IMR-90 (cell line): ENCODE data around the gene CLHC1. TPM values are rescaled to one million over a fixed set of nuclear protein-coding genes. Genes with fewer than 3 reads are reported as not detected.

Experiments
- ATAC-seq: fragments of 200-7000 bp; cut with Tn5 transposase; 2 replicates; pipeline ENCODE4 v1.9.1; 2020; ENCODE audit warnings: low read depth, mild to moderate bottlenecking, moderate library complexity
- BruUV-seq: library from RNA; stranded (reverse); fragments of 400-500 nt; replicated peaks from 2 replicates; lab custom pipeline; 2021; lab: Mats Ljungman, UMichigan
- CTCF ChIA-PET: fragments of 300-600 bp; formaldehyde crosslinking; extraction: SDS; loops from one replicate; lab custom pipeline; 2021; ENCODE audit warnings: antibody characterized with exemption; lab: Yijun Ruan, JAX
- POLR2A ChIA-PET: fragments of 300-600 bp; sonication (Branson Sonifier 250); formaldehyde crosslinking; loops from one replicate; lab custom pipeline; 2022; ENCODE audit warnings: antibody characterized with exemption; ENCODE audit not compliant: unreplicated experiment; lab: Charles Lee
- DNase-seq: peaks from one replicate; pipeline ENCODE4 v3.0.0; 2013
- H2AFZ ChIP-seq: replicated peaks from 2 replicates; pipeline ENCODE3; 2013; ENCODE audit warnings: low read length, mild to moderate bottlenecking; ENCODE audit not compliant: poor library complexity
- H2AK5ac ChIP-seq: 2 replicates; pipeline ENCODE4 v1.6.1; 2013; ENCODE audit warnings: low read depth, low read length, inconsistent platforms
- H2AK9ac ChIP-seq: replicated peaks from 2 replicates; pipeline ENCODE3; 2013; ENCODE audit warnings: mild to moderate bottlenecking, low read depth, low read length, moderate library complexity; ENCODE audit not compliant: poor library complexity
- H2BK120ac ChIP-seq: 2 replicates; pipeline ENCODE4 v1.6.1; 2013; ENCODE audit warnings: low read depth, low read length, inconsistent platforms
- H2BK15ac ChIP-seq: 3 replicates; pipeline ENCODE4 v1.6.1; 2013; ENCODE audit warnings: low read depth, low read length, inconsistent platforms
- H2BK20ac ChIP-seq: 2 replicates; pipeline ENCODE4 v1.6.1; 2013; ENCODE audit warnings: low read depth, mild to moderate bottlenecking, inconsistent platforms, low read length, moderate library complexity
- H2BK5ac ChIP-seq: 2 replicates; pipeline ENCODE4 v1.6.1; 2013; ENCODE audit warnings: mild to moderate bottlenecking, low read depth, low read length, inconsistent platforms; ENCODE audit not compliant: poor library complexity, severe bottlenecking
- H3K14ac ChIP-seq: replicated peaks from 2 replicates; pipeline ENCODE4 v1.6.1; 2013; ENCODE audit warnings: low read depth, low read length, inconsistent platforms
- H3K18ac ChIP-seq: 2 replicates; pipeline ENCODE4 v1.6.1; 2013; ENCODE audit warnings: low read depth, low read length, control low read depth
- H3K23ac ChIP-seq: 2 replicates; pipeline ENCODE4 v1.6.1; 2013; ENCODE audit warnings: low read depth, low read length, inconsistent platforms
- H3K27ac ChIP-seq: 2 replicates; pipeline ENCODE4 v1.5.1; 2013; ENCODE audit warnings: mild to moderate bottlenecking, control low read depth, low read length; ENCODE audit not compliant: insufficient read depth
- H3K27me3 ChIP-seq: 2 replicates; pipeline ENCODE4 v1.6.1; 2013; ENCODE audit warnings: low read length; ENCODE audit not compliant: control insufficient read depth, insufficient read depth
- H3K36me3 ChIP-seq: 2 replicates; pipeline ENCODE4 v1.6.1; 2013; ENCODE audit warnings: low read length, mixed read lengths; ENCODE audit not compliant: control insufficient read depth, insufficient read depth
- H3K4ac ChIP-seq: 2 replicates; pipeline ENCODE4 v1.6.1; 2013; ENCODE audit warnings: low read depth, low read length, inconsistent platforms
- H3K4me1 ChIP-seq: 2 replicates; pipeline ENCODE4 v1.6.1; 2013; ENCODE audit warnings: low read length, mixed read lengths; ENCODE audit not compliant: control insufficient read depth, insufficient read depth
- H3K4me2 ChIP-seq: 2 replicates; pipeline ENCODE4 v1.6.1; 2013; ENCODE audit warnings: low read depth, mild to moderate bottlenecking, control low read depth, low read length, moderate library complexity
- H3K4me3 ChIP-seq: 2 replicates; pipeline ENCODE4 v1.5.1; 2013; ENCODE audit warnings: low read depth, mild to moderate bottlenecking, control low read depth, low read length, moderate library complexity; ENCODE audit not compliant: insufficient read depth
- H3K56ac ChIP-seq: 2 replicates; pipeline ENCODE4 v1.6.1; 2013; ENCODE audit warnings: low read length, inconsistent platforms; ENCODE audit not compliant: insufficient read depth; ENCODE audit errors: extremely low read depth
- H3K79me1 ChIP-seq, 2 experiments: 2 replicates each; pipeline ENCODE4 v1.6.1; 2013; ENCODE audit warnings: low read length in 2 of 2, inconsistent platforms in 1 of 2, low read depth in 1 of 2
- H3K9ac ChIP-seq: 2 replicates; pipeline ENCODE4 v1.6.1; 2013; ENCODE audit warnings: low read depth, low read length, control low read depth
- H3K9me1 ChIP-seq: 2 replicates; pipeline ENCODE4 v1.6.1; 2013; ENCODE audit warnings: low read length, inconsistent platforms; ENCODE audit not compliant: insufficient read depth
- H3K9me3 ChIP-seq: 2 replicates; pipeline ENCODE4 v1.6.1; 2013; ENCODE audit warnings: low read length; ENCODE audit not compliant: control insufficient read depth, insufficient read depth
- H4K20me1 ChIP-seq: 2 replicates; pipeline ENCODE4 v1.6.1; 2013; ENCODE audit warnings: low read length, inconsistent platforms; ENCODE audit not compliant: insufficient read depth
- H4K5ac ChIP-seq: 2 replicates; pipeline ENCODE4 v1.6.1; 2013; ENCODE audit warnings: mild to moderate bottlenecking, low read depth, low read length, control low read depth
- H4K8ac ChIP-seq, 2 experiments: 2 replicates each; pipeline ENCODE4 v1.6.1; 2013; ENCODE audit warnings: low read depth in 2 of 2, low read length in 2 of 2, control low read depth in 1 of 2, inconsistent platforms in 1 of 2
- H4K91ac ChIP-seq: 2 replicates; pipeline ENCODE4 v1.6.1; 2013; ENCODE audit warnings: low read depth, low read length, inconsistent platforms; ENCODE audit not compliant: insufficient read depth
- MXI1 ChIP-seq: IDR thresholded peaks from 2 replicates; pipeline ENCODE4 v1.6.1; 2012; ENCODE audit warnings: low read depth, mild to moderate bottlenecking, low read length, moderate library complexity, borderline replicate concordance
- POLR2A ChIP-seq: IDR thresholded peaks from 2 replicates; pipeline ENCODE4 v1.6.1; 2012; ENCODE audit warnings: mild to moderate bottlenecking, low read depth, low read length
- RFX5 ChIP-seq: IDR thresholded peaks from 2 replicates; pipeline ENCODE4 v1.8.0; 2012; ENCODE audit warnings: low read depth, mild to moderate bottlenecking, low read length, moderate library complexity
- WGBS, 2 experiments: methylation state at CpG; one replicate each; pipeline versions ENCODE4 v1.1.5 to v1.1.7; 2013; ENCODE audit warnings: missing lambda C conversion rate in 2 of 2; ENCODE audit not compliant: insufficient read length in 1 of 2; ENCODE audit errors: extremely low coverage in 2 of 2; 5-methylcytosine and 5-hydroxymethylcytosine counted together
- dilution Hi-C: fragments of 300-500 bp; cut with HindIII; formaldehyde crosslinking; loops from one replicate; pipeline ENCODE4 v1.14.3; 2018; ENCODE audit warnings: low sequenced_read_pairs; ENCODE audit not compliant: unreplicated experiment
- in situ Hi-C: fragments of 300-500 bp; cut with MboI; formaldehyde crosslinking; loops from 3 replicates; pipeline ENCODE4 v1.14.3; 2019; ENCODE audit warnings: low sequenced_read_pairs, inconsistent platforms, mixed read lengths
- intact Hi-C: fragments of 100-400 bp; cut with micrococcal nuclease; formaldehyde crosslinking; loops from 2 replicates; pipeline ENCODE4 v1.10.0; 2022
- polyA plus RNA-seq, 3 experiments: library from polyadenylated mRNA; depleted of rRNA; stranded (reverse); fragments of >200 nt; gene quantifications; 2 replicates each; pipeline ENCODE4 v1.2.3, GENCODE V29; 2012; ENCODE audit warnings: low replicate concordance in 1 of 3
- total RNA-seq: library from RNA; depleted of rRNA; stranded (reverse); fragments of >200 nt; gene quantifications from 2 replicates; pipeline ENCODE4 v1.2.3, GENCODE V29; 2012

CLHC1 gene
- total and polyA plus RNA-seq, 2 of the 4 experiments (the other 2 are of a cell fraction): 2.3 to 5.3 TPM

GRCh38 chr2:55200416-55200815 is 31.7 kb downstream of the CLHC1 start:
- Histone ChIP-seq H3K36me3 (peaks cover 11% of the 10 kb centered on the region), H4K8ac (no peak overlapping the region)
- no TSS peak for BruUV-seq

More at GRCh38 chr2:55200416-55200815, 31.7 kb downstream of the CLHC1 start:
- Histone ChIP-seq H2BK120ac (no peak overlapping the region), H3K23ac (no peak overlapping the region), H3K27ac (no peak overlapping the region), H3K4ac (no peak overlapping the region), H3K27me3 (no peaks in the 10 kb centered on the region), H3K4me1 (no peaks in the 10 kb centered on the region), H3K18ac (no peak overlapping the region), H2AK9ac (no peak overlapping the region), H2BK5ac (no peak overlapping the region), H2BK15ac (no peak overlapping the region), H4K91ac (no peak overlapping the region), H3K14ac (no peak overlapping the region), H2AK5ac (no peak overlapping the region), H4K5ac (no peak overlapping the region), H4K20me1 (no peaks in the 10 kb centered on the region), H3K4me2 (no peak overlapping the region), H3K9ac (no peak overlapping the region), H3K79me1 (no peaks in the 10 kb centered on the region; a peak in 1 of 4 replicates), H3K9me3 (peaks cover 2% of the 10 kb centered on the region; the same call in 1 of the 2 replicates), H2BK20ac (no peak overlapping the region), H3K56ac (no peak overlapping the region), H3K9me1 (no peaks in the 10 kb centered on the region), H3K4me3 (no peak overlapping the region), H2AFZ (no peak overlapping the region)
- WGBS, 2 experiments: no CpG with 5 or more reads among the region's 1 CpG
- DNase-seq (no peak), ATAC-seq (no peak)
- ChIA-PET POLR2A (no interaction called here), CTCF (interaction anchor here (1.2 kb wide), 1 partner anchor 11 kb away, joined by 3 read pairs; no protein-coding TSS in a partner anchor)
- TF ChIP-seq MXI1 (no peak), RFX5 (no peak), POLR2A (no peak)
- in situ Hi-C loops: no loop called here
- dilution Hi-C loops: no loop called here
- intact Hi-C loops: no loop called here
